HEK293 (cell line): Measurements from ENCODE around the gene TBL1XR1.

ENCODE experiments used
- CTCF ChIA-PET: fragments of 350-600 bp; formaldehyde crosslinking; extraction: SDS; loops from one replicate; lab custom pipeline; 2021; ENCODE audit warnings: antibody characterized with exemption; lab: Yijun Ruan, JAX
- POLR2A ChIA-PET: fragments of 300-600 bp; formaldehyde crosslinking; extraction: SDS; loops from one replicate; lab custom pipeline; 2020; ENCODE audit warnings: antibody characterized with exemption, inconsistent platforms; lab: Yijun Ruan, JAX
- H3K27ac ChIP-seq: fragments of 200-500 bp; sonication (Bioruptor generic); 2 replicates; pipeline ENCODE4 v1.5.1; 2014; ENCODE audit warnings: low read depth, low read length, control low read depth, inconsistent platforms; ENCODE audit errors: extremely low read depth
- H3K36me3 ChIP-seq, 2 experiments: fragments of 200-500 bp in 1 of 2; sonication (Bioruptor generic) in 1 of 2; 1 replicate in 1 of 2; 2 replicates in 1 of 2; pipeline ENCODE4 v1.5.1; 2014 to 2017; ENCODE audit warnings: inconsistent platforms in 2 of 2, low read length in 2 of 2; ENCODE audit not compliant: control insufficient read depth in 2 of 2, insufficient read depth in 1 of 2
- H3K4me1 ChIP-seq: fragments of 200-500 bp; sonication (Bioruptor generic); 2 replicates; pipeline ENCODE4 v1.5.1; 2014; ENCODE audit warnings: mild to moderate bottlenecking, low read length, inconsistent platforms; ENCODE audit not compliant: control insufficient read depth, insufficient read depth
- H3K4me3 ChIP-seq: 2 replicates; pipeline ENCODE4 v1.5.1; 2011; ENCODE audit warnings: low read depth, mild to moderate bottlenecking, control low read depth, low read length, moderate library complexity
- H3K9me3 ChIP-seq: fragments of 200-500 bp; sonication (Bioruptor generic); 2 replicates; pipeline ENCODE4 v1.5.1; 2014; ENCODE audit warnings: low read depth, low read length, inconsistent platforms; ENCODE audit not compliant: control insufficient read depth, insufficient read depth
- GFI1B ChIP-seq: fragments of 450-650 bp; formaldehyde crosslinking; IDR thresholded peaks from 2 replicates; pipeline ENCODE4 v1.5.1; 2016; ENCODE audit warnings: missing biosample characterization, missing genetic modification characterization
- GLIS2 ChIP-seq: fragments of 450-650 bp; formaldehyde crosslinking; IDR thresholded peaks from 2 replicates; pipeline ENCODE4 v1.5.1; 2016; ENCODE audit warnings: missing biosample characterization, missing genetic modification characterization
- KLF16 ChIP-seq: fragments of 450-650 bp; formaldehyde crosslinking; IDR thresholded peaks from 2 replicates; pipeline ENCODE4 v1.5.1; 2017; ENCODE audit warnings: missing biosample characterization, missing genetic modification characterization
- KLF7 ChIP-seq: fragments of 450-650 bp; formaldehyde crosslinking; IDR thresholded peaks from 2 replicates; pipeline ENCODE4 v1.5.1; 2016; ENCODE audit warnings: missing biosample characterization, missing genetic modification characterization, borderline replicate concordance
- MEIS1 ChIP-seq: sonication (generic); formaldehyde crosslinking; IDR thresholded peaks from 2 replicates; pipeline ENCODE4 v1.8.1; 2022; ENCODE audit warnings: missing genetic modification reagents, mild to moderate bottlenecking, borderline replicate concordance
- PBX3 ChIP-seq: sonication (generic); formaldehyde crosslinking; IDR thresholded peaks from 2 replicates; pipeline ENCODE4 v1.8.1; 2022; ENCODE audit warnings: mild to moderate bottlenecking, moderate library complexity, missing genetic modification reagents
- SETDB1 ChIP-seq: IDR thresholded peaks from one replicate; pipeline ENCODE4 v1.6.1; 2017; ENCODE audit warnings: mild to moderate bottlenecking, low read length, moderate library complexity, mixed read lengths; ENCODE audit not compliant: insufficient read length
- SP7 ChIP-seq: fragments of 450-650 bp; formaldehyde crosslinking; IDR thresholded peaks from 2 replicates; pipeline ENCODE4 v1.5.1; 2016; ENCODE audit warnings: missing biosample characterization, missing genetic modification characterization
- ZBTB49 ChIP-seq: fragments of 450-650 bp; formaldehyde crosslinking; IDR thresholded peaks from 2 replicates; pipeline ENCODE4 v1.5.1; 2016; ENCODE audit warnings: missing biosample characterization, missing genetic modification characterization, low read depth
- ZFP69B ChIP-seq: fragments of 450-650 bp; formaldehyde crosslinking; IDR thresholded peaks from 2 replicates; pipeline ENCODE4 v1.5.1; 2016; ENCODE audit warnings: missing biosample characterization, missing genetic modification characterization
- ZNF132 ChIP-seq: fragments of 450-650 bp; formaldehyde crosslinking; IDR thresholded peaks from 2 replicates; pipeline ENCODE4 v1.5.1; 2017; ENCODE audit warnings: missing biosample characterization, missing genetic modification characterization, borderline replicate concordance
- ZNF202 ChIP-seq: fragments of 450-650 bp; formaldehyde crosslinking; IDR thresholded peaks from 2 replicates; pipeline ENCODE4 v1.5.1; 2016; ENCODE audit warnings: missing biosample characterization, missing genetic modification characterization, borderline replicate concordance
- ZNF391 ChIP-seq: fragments of 450-650 bp; formaldehyde crosslinking; IDR thresholded peaks from 2 replicates; pipeline ENCODE4 v1.5.1; 2016; ENCODE audit warnings: low read depth, missing biosample characterization, missing genetic modification characterization, borderline replicate concordance
- ZNF473 ChIP-seq: fragments of 450-650 bp; formaldehyde crosslinking; IDR thresholded peaks from 2 replicates; pipeline ENCODE4 v1.5.1; 2017; ENCODE audit warnings: missing biosample characterization, missing genetic modification characterization
- ZNF510 ChIP-seq: fragments of 450-650 bp; formaldehyde crosslinking; IDR thresholded peaks from 2 replicates; pipeline ENCODE4 v1.5.1; 2018; ENCODE audit warnings: mild to moderate bottlenecking, missing genetic modification characterization, missing biosample characterization; ENCODE audit not compliant: insufficient replicate concordance
- ZNF529 ChIP-seq: fragments of 450-650 bp; formaldehyde crosslinking; IDR thresholded peaks from 2 replicates; pipeline ENCODE4 v1.5.1; 2017; ENCODE audit warnings: missing genetic modification characterization, missing biosample characterization; ENCODE audit not compliant: insufficient replicate concordance
- ZNF549 ChIP-seq: fragments of 450-650 bp; IDR thresholded peaks from 2 replicates; pipeline ENCODE4 v1.5.1; 2018; ENCODE audit warnings: missing biosample characterization, missing genetic modification characterization, mild to moderate bottlenecking, inconsistent platforms, moderate library complexity
- ZNF580 ChIP-seq: fragments of 450-650 bp; formaldehyde crosslinking; IDR thresholded peaks from 2 replicates; pipeline ENCODE4 v1.5.1; 2016; ENCODE audit warnings: missing biosample characterization, missing genetic modification characterization
- ZNF610 ChIP-seq: fragments of 450-650 bp; formaldehyde crosslinking; IDR thresholded peaks from 2 replicates; pipeline ENCODE4 v1.5.1; 2016; ENCODE audit warnings: missing biosample characterization, missing genetic modification characterization, borderline replicate concordance
- ZNF621 ChIP-seq: fragments of 450-650 bp; formaldehyde crosslinking; IDR thresholded peaks from 2 replicates; pipeline ENCODE4 v1.5.1; 2017; ENCODE audit warnings: missing biosample characterization, missing genetic modification characterization
- ZNF664 ChIP-seq: fragments of 450-650 bp; formaldehyde crosslinking; IDR thresholded peaks from 2 replicates; pipeline ENCODE4 v1.5.1; 2016; ENCODE audit warnings: missing biosample characterization, missing genetic modification characterization
- ZNF768 ChIP-seq: fragments of 450-650 bp; formaldehyde crosslinking; IDR thresholded peaks from 2 replicates; pipeline ENCODE4 v1.5.1; 2018; ENCODE audit warnings: missing biosample characterization, mild to moderate bottlenecking, missing genetic modification characterization
- ZNF792 ChIP-seq: fragments of 450-650 bp; formaldehyde crosslinking; IDR thresholded peaks from 2 replicates; pipeline ENCODE4 v1.5.1; 2016; ENCODE audit warnings: missing biosample characterization, missing genetic modification characterization
- ZNF830 ChIP-seq: fragments of 450-650 bp; IDR thresholded peaks from 2 replicates; pipeline ENCODE4 v1.5.0; 2018; ENCODE audit warnings: missing biosample characterization, missing genetic modification characterization, low read depth, mild to moderate bottlenecking, moderate library complexity
- ZNF837 ChIP-seq: fragments of 450-650 bp; formaldehyde crosslinking; IDR thresholded peaks from 2 replicates; pipeline ENCODE4 v1.5.1; 2016; ENCODE audit warnings: missing biosample characterization, missing genetic modification characterization
- ZSCAN30 ChIP-seq: fragments of 450-650 bp; IDR thresholded peaks from 2 replicates; pipeline ENCODE4 v1.5.1; 2018; ENCODE audit warnings: missing biosample characterization, mild to moderate bottlenecking, missing genetic modification characterization, moderate library complexity

Gene TBL1XR1

GRCh38 chr3:177149106-177149505 lies 48.2 kb downstream of the TBL1XR1 start:
- ChIA-PET POLR2A (interaction anchor here (0.6 kb wide), 1 partner anchor 15 kb away, joined by 5 read pairs; no protein-coding TSS in a partner anchor), CTCF (no interaction called here)
- H3K27ac ChIP-seq, result no peak overlapping the region
- H3K9me3 ChIP-seq, result no peaks in the 10 kb centered on the region
- no peak overlapping the region for H3K4me3 ChIP-seq
- peaks cover 10% of the 10 kb centered on the region for H3K4me1 ChIP-seq
- TF ChIP-seq ZNF610 (tag by site-specific recombination) (no peak), ZFP69B (tag by site-specific recombination) (no peak), ZNF768 (tag by site-specific recombination) (no peak), ZNF837 (tag by site-specific recombination) (no peak), ZNF549 (tag by site-specific recombination) (no peak), ZNF473 (tag by site-specific recombination) (no peak), ZNF830 (tag by site-specific recombination) (no peak), ZBTB49 (no peak), SETDB1 (no peak), ZNF132 (tag by site-specific recombination) (no peak), PBX3 (CRISPR knock-in tag) (no peak), ZNF529 (tag by site-specific recombination) (no peak), ZSCAN30 (tag by site-specific recombination) (no peak), ZNF391 (tag by site-specific recombination) (no peak), KLF16 (tag by site-specific recombination) (no peak)
- TF ChIP-seq, all 188 proteins: peak for 0
- H3K36me3 ChIP-seq, result no peaks in the 10 kb centered on the region; a peak in 1 of 3 replicates

- ChIA-PET POLR2A (no interaction called here), CTCF (interaction anchor here (0.5 to 0.8 kb wide), 3 partner anchors 82 to 1538 kb away, joined by 3 to 5 read pairs (median 3); no protein-coding TSS in a partner anchor)
- TF ChIP-seq ZNF621 (tag by site-specific recombination) (no peak), GLIS2 (tag by site-specific recombination) (no peak), GFI1B (tag by site-specific recombination) (no peak), SETDB1 (no peak), ZNF792 (no peak)
- Histone ChIP-seq H3K4me3 (no peak overlapping the region), H3K36me3 (no peaks in the 10 kb centered on the region; a peak in 1 of 3 replicates), H3K9me3 (no peaks in the 10 kb centered on the region), H3K4me1 (peaks cover 10% of the 10 kb centered on the region), H3K27ac (no peak overlapping the region)
These were observed 49.5 kb downstream of the TBL1XR1 start for GRCh38 chr3:177147790-177148189.

- ChIA-PET CTCF (no interaction called here), POLR2A (no interaction called here)
- Histone ChIP-seq H3K4me3 (no peak overlapping the region), H3K27ac (no peak overlapping the region), H3K4me1 (peaks cover 10% of the 10 kb centered on the region), H3K36me3 (no peaks in the 10 kb centered on the region; a peak in 1 of 3 replicates), H3K9me3 (no peaks in the 10 kb centered on the region)
- TF ChIP-seq ZNF202 (tag by site-specific recombination) (no peak), ZNF664 (tag by site-specific recombination) (no peak), ZNF510 (tag by site-specific recombination) (no peak), ZNF580 (tag by site-specific recombination) (no peak), MEIS1 (CRISPR knock-in tag) (no peak), ZFP69B (tag by site-specific recombination) (no peak), SP7 (tag by site-specific recombination) (no peak), KLF7 (tag by site-specific recombination) (no peak)
These were observed 50.6 kb downstream of the TBL1XR1 start for GRCh38 chr3:177146646-177147045.
